Measurements from ENCODE around the gene JSRP1.

- TF ChIP-seq CTCF (IDR thresholded peaks at IDR 0.05) (no peak), POLR2A (IDR thresholded peaks at IDR 0.05; ENCODE audit: low read length) (no peak), JUN (IDR thresholded peaks at IDR 0.05) (no peak), USF2 (IDR thresholded peaks at IDR 0.05) (no peak), NFE2L2 (conservative IDR thresholded peaks at IDR 0.05; ENCODE audit: low read length) (no peak)
Observed at GRCh38 chr19:2210987-2211740, 45.1 kb downstream of the JSRP1 start.

Data from A549 (cell line).